Calu3 (cell line): ENCODE data around the gene LHX3. TPM values are rescaled to one million over a fixed set of nuclear protein-coding genes. Genes with fewer than 3 reads are reported as not detected.

Experiments
- Bru-seq: library from RNA; stranded (reverse); fragments of 400-500 nt; gene quantifications from one replicate; lab custom pipeline; 2021; lab: Mats Ljungman, UMichigan
- BruChase-seq, 2 experiments: library from RNA; stranded (reverse); fragments of 400-500 nt; gene quantifications; one replicate each; lab custom pipeline; 2021; lab: Mats Ljungman, UMichigan
- BruUV-seq: library from RNA; stranded (reverse); fragments of 400-500 nt; replicated peaks from 2 replicates; lab custom pipeline; 2021; lab: Mats Ljungman, UMichigan
- CTCF ChIA-PET: fragments of 300-600 bp; sonication (Branson Sonifier 250); formaldehyde crosslinking; loops from one replicate; lab custom pipeline; 2022; ENCODE audit warnings: antibody characterized with exemption; lab: Charles Lee
- DNase-seq: peaks from one replicate; pipeline ENCODE4 v3.0.0; 2022
- H3K27ac Mint-ChIP-seq: one replicate; pipeline ENCODE4 v1.8.0; 2022; ENCODE audit warnings: mixed read lengths; ENCODE audit not compliant: unreplicated experiment
- H3K27me3 Mint-ChIP-seq: one replicate; pipeline ENCODE4 v1.8.0; 2022; ENCODE audit warnings: mixed read lengths; ENCODE audit not compliant: unreplicated experiment
- H3K36me3 Mint-ChIP-seq: one replicate; pipeline ENCODE4 v1.8.0; 2022; ENCODE audit warnings: mild to moderate bottlenecking, moderate library complexity, mixed read lengths; ENCODE audit not compliant: insufficient read depth, unreplicated experiment
- H3K4me1 Mint-ChIP-seq: one replicate; pipeline ENCODE4 v1.8.0; 2022; ENCODE audit warnings: mild to moderate bottlenecking, low read depth, mixed read lengths; ENCODE audit not compliant: unreplicated experiment
- H3K4me3 Mint-ChIP-seq: one replicate; pipeline ENCODE4 v1.8.0; 2022; ENCODE audit warnings: mild to moderate bottlenecking, low read depth, moderate library complexity, mixed read lengths; ENCODE audit not compliant: unreplicated experiment
- H3K9me3 Mint-ChIP-seq: one replicate; pipeline ENCODE4 v1.8.0; 2022; ENCODE audit warnings: low read depth, mixed read lengths; ENCODE audit not compliant: unreplicated experiment
- CTCF ChIP-seq: fragments of 200-600 bp; IDR thresholded peaks from one replicate; pipeline ENCODE4 v1.8.0; 2022; ENCODE audit warnings: antibody characterized with exemption; ENCODE audit not compliant: unreplicated experiment
- intact Hi-C: fragments of 100-400 bp; cut with micrococcal nuclease; formaldehyde crosslinking; loops from one replicate; pipeline ENCODE4 v1.10.0; 2022; ENCODE audit not compliant: unreplicated experiment
- long read RNA-seq: library from polyadenylated mRNA; stranded (forward); transcript quantifications from one replicate; pipeline ENCODE4 v2.0.0, GENCODE V29; 2022
- total RNA-seq: library from RNA; stranded (reverse); gene quantifications from 2 replicates; pipeline ENCODE4 v1.2.3, GENCODE V29; 2022

Gene LHX3
- not detected in 2 replicates for total RNA-seq
- percentile 11 among the genes with signal in this experiment for Bru-seq, nascent RNA
- BruChase-seq, experiment 1, labeled RNA remaining after a 6-hour chase: not detected
- BruChase-seq, experiment 2, labeled RNA remaining after a 2-hour chase: percentile 12 among the genes with signal in this experiment
- long read RNA-seq: 0 reads

DNA sequence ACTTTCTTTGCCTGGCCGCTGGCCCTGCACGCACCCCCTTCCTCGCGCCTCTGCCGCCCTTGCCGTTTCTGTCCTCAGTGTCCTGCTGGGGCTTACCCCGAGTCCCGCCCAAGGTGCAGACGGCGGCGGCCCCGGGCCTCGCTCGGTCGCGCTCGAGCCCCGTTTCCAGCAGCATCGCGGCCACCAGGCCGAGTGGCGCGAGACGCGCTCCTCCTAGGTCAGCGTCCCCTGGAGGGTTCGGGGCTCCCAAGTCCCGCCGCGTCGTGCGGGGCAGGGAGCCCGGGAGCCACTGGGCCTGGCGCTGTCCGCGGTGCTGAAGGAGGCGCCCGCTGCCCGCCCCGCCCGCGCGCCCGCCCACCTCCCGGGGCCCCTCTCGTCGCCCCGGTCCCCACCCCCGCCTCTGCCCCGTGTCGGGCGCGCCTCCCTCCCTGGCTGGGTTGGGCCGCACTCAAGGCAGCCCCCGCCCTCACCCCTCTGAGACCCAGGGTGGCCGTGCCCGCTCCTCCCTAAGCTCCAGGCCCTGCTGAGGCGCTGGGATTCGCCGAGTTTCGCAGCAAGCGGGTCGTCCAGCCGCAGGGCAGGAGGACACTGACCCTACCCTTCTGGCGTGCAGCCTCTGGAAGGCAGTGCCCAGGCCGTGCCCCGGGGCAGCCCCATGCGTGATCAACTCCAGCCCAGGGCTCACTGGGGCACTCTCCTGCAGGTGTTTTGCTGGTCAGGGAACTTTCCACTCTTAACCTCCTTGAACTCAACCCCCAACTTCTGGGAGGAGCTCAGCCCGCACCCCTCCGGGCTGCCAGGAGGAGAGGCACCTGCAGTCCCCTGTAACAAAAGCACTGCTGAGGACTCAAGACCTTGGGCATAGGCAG, at the start of gene LHX3:
TSS of gene LHX3 (minus strand) at position 291 of the 869 bp plus-strand sequence. CDS start at position 175, 116 bp downstream.
- BruUV-seq: no TSS peak
- H3K4me1 Mint-ChIP-seq: no peaks in the 10 kb centered on the region
- TF ChIP-seq CTCF: no peak
- intact Hi-C loops: no loop called here
- H3K9me3 Mint-ChIP-seq: no peaks in the 10 kb centered on the region
- CTCF ChIA-PET: no interaction called here
- H3K36me3 Mint-ChIP-seq: peaks cover 15% of the 10 kb centered on the region
- DNase-seq: no peak
- H3K27me3 Mint-ChIP-seq: no peaks in the 10 kb centered on the region
- H3K4me3 Mint-ChIP-seq: no peak within 1 kb of the TSS
- no peak within 1 kb of the TSS for H3K27ac Mint-ChIP-seq

GRCh38 chr9:136253246-136254130, 48.6 kb upstream of the LHX3 start:
- CTCF ChIA-PET: no interaction called here
- Mint-ChIP-seq H3K9me3 (no peaks in the 10 kb centered on the region), H3K4me3 (no peak overlapping the region), H3K27me3 (peaks cover 31% of the 10 kb centered on the region), H3K36me3 (no peaks in the 10 kb centered on the region), H3K27ac (no peak overlapping the region), H3K4me1 (no peaks in the 10 kb centered on the region)
- DNase-seq: no peak
- intact Hi-C loops: no loop called here
- TF ChIP-seq CTCF: no peak
- no TSS peak for BruUV-seq

DNA sequence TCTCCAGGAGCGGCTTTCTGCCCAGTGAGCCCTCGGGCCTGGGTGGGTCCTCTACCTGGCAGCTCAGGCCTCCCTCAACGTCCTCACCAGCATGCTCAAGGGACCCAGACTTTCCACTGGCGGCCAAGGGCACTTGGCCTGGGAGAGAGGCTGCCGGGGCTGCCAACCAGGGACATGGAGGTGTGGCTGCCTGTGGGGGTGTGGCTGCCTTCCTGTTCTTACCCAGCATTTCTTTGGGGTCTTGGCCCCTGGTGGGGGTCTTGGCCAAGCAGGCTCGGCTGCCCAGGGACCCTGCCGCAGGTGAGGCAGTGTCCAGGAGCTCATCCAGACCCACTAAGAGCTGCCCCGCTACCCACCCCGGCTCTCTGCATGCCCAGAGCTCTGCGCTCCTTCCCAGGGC, 47.9 kb upstream of the LHX3 start:
- Mint-ChIP-seq H3K36me3 (no peaks in the 10 kb centered on the region), H3K4me1 (no peaks in the 10 kb centered on the region), H3K27me3 (peaks cover 28% of the 10 kb centered on the region), H3K9me3 (no peaks in the 10 kb centered on the region), H3K27ac (no peak overlapping the region), H3K4me3 (no peak overlapping the region)
- intact Hi-C loops: no loop called here
- DNase-seq: no peak
- CTCF ChIA-PET: no interaction called here
- no peak for TF ChIP-seq CTCF
- BruUV-seq: no TSS peak

- Mint-ChIP-seq H3K4me1 (no peaks in the 10 kb centered on the region), H3K36me3 (no peaks in the 10 kb centered on the region), H3K4me3 (no peak overlapping the region), H3K27ac (no peak overlapping the region), H3K9me3 (no peaks in the 10 kb centered on the region), H3K27me3 (peaks cover 32% of the 10 kb centered on the region)
- CTCF ChIA-PET: no interaction called here
- BruUV-seq: no TSS peak
- DNase-seq: no peak
- no peak for TF ChIP-seq CTCF
- intact Hi-C loops: no loop called here
Observed at GRCh38 chr9:136252281-136252680, 47.4 kb upstream of the LHX3 start.
